GM19240 (cell line): Measurements from ENCODE around the gene LRRC61.

ENCODE experiments used
- DNase-seq: peaks from one replicate; pipeline ENCODE4 v3.0.0; 2011; ENCODE audit warnings: low spot score; ENCODE audit not compliant: insufficient read length

The LRRC61 gene

GRCh38 chr7:150369748-150370501 is 46.8 kb downstream of the LRRC61 start:
- DNase-seq: no peak

DNA sequence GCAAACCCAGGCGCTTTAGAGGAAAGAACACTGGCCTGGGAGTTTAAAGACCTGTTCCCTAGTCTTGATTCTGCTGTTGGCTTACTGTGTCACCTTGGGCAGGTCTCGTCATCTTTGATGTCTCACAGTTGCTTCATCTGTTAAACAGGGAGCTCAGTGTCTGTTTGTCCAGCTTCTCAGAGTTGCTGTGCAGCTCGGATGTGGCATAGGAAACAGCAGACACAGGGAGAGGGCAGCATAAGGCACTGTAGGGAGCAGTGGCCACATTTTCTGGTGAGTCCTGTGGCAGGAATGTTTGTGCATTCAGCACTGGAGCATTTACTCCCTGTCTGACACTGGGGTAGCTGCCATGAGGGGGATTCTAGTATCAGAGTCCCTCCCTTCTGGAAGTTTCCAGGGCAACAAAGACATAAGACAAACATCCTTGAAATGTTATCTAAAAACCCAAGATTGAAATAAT is 47.5 kb downstream of the LRRC61 start:
- no peak for DNase-seq

GRCh38 chr7:150371131-150371995 is 48.2 kb downstream of the LRRC61 start:
- DNase-seq: no peak

DNA sequence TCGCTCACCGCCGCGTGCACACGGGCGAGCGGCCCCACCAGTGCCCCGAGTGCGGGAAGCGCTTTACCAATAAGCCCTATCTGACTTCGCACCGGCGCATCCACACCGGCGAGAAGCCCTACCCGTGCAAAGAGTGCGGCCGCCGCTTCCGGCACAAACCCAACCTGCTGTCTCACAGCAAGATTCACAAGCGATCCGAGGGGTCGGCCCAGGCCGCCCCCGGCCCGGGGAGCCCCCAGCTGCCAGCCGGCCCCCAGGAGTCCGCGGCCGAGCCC is 48.8 kb downstream of the LRRC61 start:
- no peak for DNase-seq

DNA sequence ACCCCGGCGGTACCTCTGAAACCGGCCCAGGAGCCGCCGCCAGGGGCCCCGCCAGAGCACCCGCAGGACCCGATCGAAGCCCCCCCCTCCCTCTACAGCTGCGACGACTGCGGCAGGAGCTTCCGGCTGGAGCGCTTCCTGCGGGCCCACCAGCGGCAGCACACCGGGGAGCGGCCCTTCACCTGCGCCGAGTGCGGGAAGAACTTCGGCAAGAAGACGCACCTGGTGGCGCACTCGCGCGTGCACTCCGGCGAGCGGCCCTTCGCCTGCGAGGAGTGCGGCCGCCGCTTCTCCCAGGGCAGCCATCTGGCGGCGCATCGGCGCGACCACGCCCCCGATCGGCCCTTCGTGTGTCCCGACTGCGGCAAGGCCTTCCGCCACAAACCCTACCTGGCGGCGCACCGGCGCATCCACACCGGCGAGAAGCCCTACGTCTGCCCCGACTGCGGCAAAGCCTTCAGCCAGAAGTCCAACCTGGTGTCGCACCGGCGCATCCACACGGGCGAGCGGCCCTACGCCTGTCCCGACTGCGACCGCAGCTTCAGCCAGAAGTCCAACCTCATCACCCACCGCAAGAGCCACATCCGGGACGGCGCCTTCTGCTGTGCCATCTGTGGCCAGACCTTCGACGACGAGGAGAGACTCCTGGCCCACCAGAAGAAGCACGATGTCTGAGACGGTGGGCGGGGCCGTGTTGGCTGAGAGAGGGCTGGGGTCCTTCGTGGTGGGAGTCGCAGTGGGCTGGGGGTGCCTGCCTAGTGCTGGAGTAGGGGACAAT is 49.3 kb downstream of the LRRC61 start:
- DNase-seq: no peak

GRCh38 chr7:150373049-150373801 is 50.1 kb downstream of the LRRC61 start:
- no peak for DNase-seq

GRCh38 chr7:150374026-150374425 is 50.9 kb downstream of the LRRC61 start:
- DNase-seq: no peak

- DNase-seq: no peak
Observed at GRCh38 chr7:150374472-150374871, 51.3 kb downstream of the LRRC61 start.

- no peak for DNase-seq
Observed at GRCh38 chr7:150375662-150376521, 52.7 kb downstream of the LRRC61 start.

DNA sequence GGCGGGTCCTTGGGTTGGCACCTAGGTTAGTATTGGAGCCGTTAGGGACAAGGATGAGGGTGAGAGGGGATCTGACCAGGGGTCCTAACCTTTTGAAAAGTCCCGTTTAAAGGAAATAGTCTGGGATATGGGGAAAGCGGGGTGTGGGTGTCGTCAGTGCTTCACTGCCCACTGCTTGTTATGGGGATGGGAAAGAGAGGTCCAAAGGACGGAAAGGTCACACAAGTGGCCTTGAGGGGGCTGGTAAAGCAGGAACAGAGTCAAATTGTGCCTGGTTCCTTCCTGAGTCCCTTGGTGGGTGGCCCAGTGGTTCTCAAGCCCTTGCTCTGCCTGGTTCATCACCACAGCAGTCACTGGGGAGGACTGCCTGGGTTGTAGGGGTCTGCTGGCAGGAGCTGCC is 53.4 kb downstream of the LRRC61 start:
- no peak for DNase-seq

DNA sequence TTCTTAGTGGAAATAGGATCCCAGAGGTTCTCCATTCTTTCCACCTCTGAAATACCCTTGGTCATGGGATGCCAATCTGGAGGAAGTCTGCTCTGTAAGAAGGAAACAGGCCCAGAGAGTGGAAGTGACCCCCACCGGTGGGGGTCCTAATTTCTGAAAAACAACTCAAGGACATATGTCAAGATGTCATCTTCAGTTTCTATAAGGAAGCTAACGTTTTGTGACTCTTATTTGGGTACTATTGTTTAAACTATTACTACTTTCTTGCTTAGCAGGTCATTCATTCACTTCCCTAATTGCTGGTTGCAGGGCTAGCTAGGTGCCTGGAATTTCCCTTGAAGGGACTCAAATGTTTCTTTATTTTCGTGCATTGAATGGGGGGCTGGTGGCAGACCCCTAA is 54.0 kb downstream of the LRRC61 start:
- no peak for DNase-seq

DNA sequence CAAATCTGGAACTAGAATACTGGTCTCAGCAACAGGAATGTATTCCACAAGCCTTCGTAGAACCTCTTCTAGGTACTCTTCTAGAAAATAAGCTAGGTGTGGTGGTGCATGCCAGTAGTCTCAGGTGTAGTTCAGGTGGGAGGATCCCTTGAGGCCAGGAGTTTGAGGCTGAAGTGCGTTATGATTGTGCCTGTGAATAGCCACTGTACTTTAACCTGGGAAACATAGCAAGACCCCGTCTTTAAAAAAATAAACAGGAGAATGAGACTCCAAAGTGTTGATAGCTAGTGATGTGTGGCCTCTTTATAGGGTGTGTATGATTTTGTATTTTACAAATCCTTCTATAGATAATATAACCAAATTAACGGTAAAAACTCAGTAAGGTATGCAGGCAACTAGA is 54.5 kb downstream of the LRRC61 start:
- DNase-seq: no peak

DNA sequence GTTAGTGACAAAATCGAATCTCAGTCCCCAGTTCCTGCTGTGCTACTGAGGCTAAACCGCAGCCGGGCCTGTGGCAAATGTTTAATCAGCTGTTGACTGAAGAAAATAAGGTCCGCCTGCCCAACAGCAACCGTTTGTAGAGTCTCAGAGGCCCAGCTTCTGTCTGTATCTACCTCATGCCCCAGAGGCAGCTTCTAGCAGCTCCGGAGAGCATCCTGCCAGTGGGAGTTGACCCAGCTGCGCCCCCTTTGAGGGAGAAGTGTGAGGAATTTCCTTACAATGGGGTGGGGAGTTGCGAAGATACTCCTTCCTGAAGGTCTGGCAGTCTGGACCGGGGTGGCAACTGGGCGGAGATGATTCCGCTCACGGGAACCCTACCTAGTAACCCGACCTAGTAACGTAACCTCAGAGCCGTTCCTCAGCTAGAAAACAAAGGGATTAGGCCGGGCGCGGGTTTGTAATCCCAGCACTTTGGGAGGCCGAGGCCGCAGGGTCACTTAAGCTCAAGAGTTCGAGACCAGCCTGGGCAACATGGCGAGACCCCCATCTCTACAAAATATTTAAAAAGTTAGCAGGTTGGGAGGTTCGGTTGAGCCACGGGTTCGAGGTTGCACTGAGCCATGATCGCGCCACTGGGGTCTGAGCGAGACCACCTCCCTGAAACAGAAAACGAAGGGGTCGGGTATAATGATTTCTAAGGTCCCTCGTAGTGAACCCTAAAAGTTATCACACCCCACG is 55.1 kb downstream of the LRRC61 start:
- no peak for DNase-seq

DNA sequence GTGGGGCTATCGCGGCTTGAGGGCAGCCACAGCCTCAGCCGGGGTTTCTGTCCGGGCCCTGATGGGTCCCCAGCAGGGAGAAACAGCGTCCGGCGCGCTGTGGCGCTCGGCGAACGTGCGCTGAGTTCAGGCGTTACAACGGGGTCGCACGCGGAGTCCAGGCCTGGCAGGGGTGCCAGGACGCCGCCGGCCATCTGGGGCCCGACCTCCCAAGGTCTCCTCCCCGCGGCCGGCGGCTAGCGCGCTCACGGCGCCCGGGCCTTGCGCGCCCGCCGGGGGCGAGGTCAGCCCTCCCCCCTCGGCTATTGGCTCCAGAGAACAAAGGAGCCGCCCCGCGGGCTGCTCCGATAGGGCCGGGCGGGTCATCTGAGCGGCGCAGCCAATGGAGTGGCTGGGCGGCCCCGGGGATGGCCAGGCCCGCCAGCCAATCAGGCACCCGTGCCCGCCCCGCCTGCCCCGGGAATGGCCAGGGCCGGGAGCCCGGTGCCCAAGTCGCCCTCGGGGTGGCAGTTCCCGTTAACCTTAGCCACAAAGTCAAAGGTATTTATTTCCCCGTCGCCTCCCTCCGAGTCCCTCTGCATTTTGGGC is 55.8 kb downstream of the LRRC61 start, which contains the start of gene ZNF775:
Gene ZNF775 (plus strand): TSS at position 478 of the 588 bp plus-strand sequence. CDS start 9,141 bp downstream, outside the sequence.
- peak; percentile 99 for DNase-seq

DNA sequence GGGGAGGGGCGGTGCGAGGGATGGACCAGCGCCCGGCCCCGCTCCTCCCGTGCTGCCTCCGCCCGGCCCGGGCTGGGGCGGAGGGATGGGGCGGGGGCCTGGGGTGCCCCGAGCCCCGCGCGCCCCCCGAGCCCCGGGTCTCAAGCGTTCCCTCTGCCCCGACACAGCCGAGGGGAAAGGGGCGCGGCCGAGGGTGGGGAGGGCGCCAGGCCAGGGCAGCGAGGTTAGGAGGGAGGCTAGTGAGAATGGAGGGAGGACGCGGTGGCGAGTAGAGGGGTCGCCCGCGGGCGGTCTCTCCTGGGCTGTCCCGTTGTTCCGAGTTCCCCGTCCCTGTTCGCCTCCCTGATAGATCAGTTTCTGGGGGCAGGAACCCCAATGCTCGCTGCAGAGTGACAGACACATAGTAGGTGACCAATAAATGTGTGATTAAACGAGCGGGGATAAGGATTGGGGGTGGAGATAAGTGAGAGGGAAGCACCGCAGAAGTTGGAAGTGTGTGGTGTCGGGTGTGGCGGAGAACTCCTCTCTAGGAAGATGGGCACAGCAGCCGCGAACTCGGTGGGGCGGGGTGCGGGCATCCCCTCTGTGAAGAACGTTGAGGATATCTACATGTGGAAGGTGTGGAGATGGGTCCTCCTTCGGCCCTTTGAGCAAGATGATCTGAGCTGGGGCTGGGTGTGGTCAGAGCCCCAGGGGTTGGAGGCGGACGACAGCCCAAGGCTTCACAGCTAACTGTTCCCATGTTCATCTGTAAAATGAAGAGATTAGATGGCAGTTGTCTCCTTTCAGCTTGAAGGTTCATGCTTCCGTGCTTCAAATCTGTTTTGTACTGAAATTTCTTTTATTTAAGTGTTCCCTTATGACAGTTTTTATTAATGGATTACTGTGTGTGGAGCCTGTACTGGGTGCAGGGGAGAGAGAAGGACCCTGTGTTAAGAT is 56.6 kb downstream of the LRRC61 start:
- DNase-seq: no peak

DNA sequence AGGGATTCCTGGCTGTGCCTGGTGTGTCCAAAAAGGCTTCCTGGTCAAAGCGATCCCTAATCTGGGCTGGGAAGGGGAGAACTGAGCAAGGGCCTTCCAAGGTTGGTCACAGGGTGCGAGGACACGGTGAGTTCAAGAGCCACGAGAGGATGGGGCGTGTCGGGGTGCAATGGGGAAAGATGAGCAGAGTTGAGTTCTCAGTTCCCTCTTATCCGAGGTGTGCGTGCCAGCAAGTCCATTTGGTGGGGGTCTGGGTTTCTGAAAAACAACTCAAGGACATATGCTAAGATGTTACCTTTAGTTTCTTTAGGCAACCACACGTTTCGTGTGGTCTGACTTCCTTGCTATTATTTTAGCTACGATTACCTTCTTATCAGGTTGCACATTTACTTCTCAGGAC is 57.3 kb downstream of the LRRC61 start:
- DNase-seq: no peak

- DNase-seq: no peak
Observed at GRCh38 chr7:150381096-150381495, 57.9 kb downstream of the LRRC61 start.

- no peak for DNase-seq
Observed at GRCh38 chr7:150381785-150382122, 58.6 kb downstream of the LRRC61 start.
